ENCODE measurements around the gene XDH. TPM values are rescaled to one million over a fixed set of nuclear protein-coding genes. Genes with fewer than 3 reads are reported as not detected.

Gene XDH
- 0.12 and 0.15 TPM in 2 replicates for total RNA-seq (ENCODE audit: low replicate concordance)

GRCh38 chr2:31414601-31415241, at the start of gene XDH:
XDH (minus strand) TSS chr2:31414742; CDS start chr2:31414666, 76 bp downstream.

Other genes with a start within 250 kb of the XDH start
- 0.08 and 0.12 TPM in 2 replicates for gene CAPN14, start 197.2 kb downstream of the XDH start, total RNA-seq (ENCODE audit: low replicate concordance)
- 23.1 and 62.2 TPM in 2 replicates for gene EHD3, start 180.6 kb downstream of the XDH start, total RNA-seq (ENCODE audit: low replicate concordance)
- gene SRD5A2, start 166.2 kb upstream of the XDH start, total RNA-seq (ENCODE audit: low replicate concordance): not detected in 2 replicates